Lower lobe of right lung (tissue), 2 donors: Measurements from ENCODE around the gene PLA2G2C. TPM values are rescaled to one million over a fixed set of nuclear protein-coding genes. Genes with fewer than 3 reads are reported as not detected.
"Not testable (repeated sequence)": the region's sequence is repeated elsewhere in the genome, so short reads cannot be mapped to it uniquely, and the experiment has no call there.

Experiments
- ATAC-seq, 2 donors: fragments of 200-7000 bp; cut with Tn5 transposase; one replicate each; pipeline ENCODE4 v1.9.1; 2020 to 2022; ENCODE audit warnings: mild to moderate bottlenecking in 2 of 2, moderate library complexity in 2 of 2
- DNase-seq: peaks from one replicate; pipeline ENCODE4 v3.0.0-alpha.2; 2020
- H3K27ac ChIP-seq: fragments of 200-600 bp; one replicate; pipeline ENCODE4 v1.8.0; 2022
- H3K27me3 ChIP-seq: fragments of 200-600 bp; one replicate; pipeline ENCODE4 v1.8.0; 2022; ENCODE audit warnings: low read depth
- H3K36me3 ChIP-seq: fragments of 200-600 bp; one replicate; pipeline ENCODE4 v1.8.0; 2022; ENCODE audit warnings: mild to moderate bottlenecking
- H3K4me1 ChIP-seq: fragments of 200-600 bp; one replicate; pipeline ENCODE4 v1.8.0; 2022
- H3K4me3 ChIP-seq: fragments of 200-600 bp; one replicate; pipeline ENCODE4 v1.8.0; 2022; ENCODE audit warnings: mild to moderate bottlenecking
- H3K9me3 ChIP-seq: fragments of 200-600 bp; one replicate; pipeline ENCODE4 v1.8.0; 2022
- CTCF ChIP-seq: fragments of 200-600 bp; IDR thresholded peaks from one replicate; pipeline ENCODE4 v1.8.0; 2022; ENCODE audit warnings: antibody characterized with exemption, mild to moderate bottlenecking
- intact Hi-C: fragments of 100-400 bp; cut with DNase I; formaldehyde crosslinking; loops from one replicate; pipeline ENCODE4 v1.11.0; 2022
- total RNA-seq: library from RNA; stranded (reverse); fragmentation: NEBNext Ultra II Directional; extraction: Animal tissue kit (Norgen Biotek cat#: 25700); gene quantifications from one replicate; pipeline ENCODE4 v1.2.1, GENCODE V29; 2021
- donor health status: DM: no; HTN: yes; CAD: no; lungs with severe emphysema.

The PLA2G2C gene
- total RNA-seq, 1 donor from 2014 or later: not detected

GRCh38 chr1:20136249-20136648 is 50.1 kb downstream of the PLA2G2C start:
- Histone ChIP-seq H3K27me3 (no peaks in the 10 kb centered on the region), H3K27ac (no peak overlapping the region), H3K4me1 (no peaks in the 10 kb centered on the region), H3K9me3 (no peaks in the 10 kb centered on the region), H3K36me3 (no peaks in the 10 kb centered on the region), H3K4me3 (no peak overlapping the region)
- intact Hi-C loops: no loop called here
- DNase-seq (no peak), ATAC-seq (no peak)
- TF ChIP-seq CTCF: no peak

- no peak for DNase-seq
- intact Hi-C loops: no loop called here
- Histone ChIP-seq H3K27ac (no peak overlapping the region), H3K4me3 (no peak overlapping the region), H3K4me1 (no peaks in the 10 kb centered on the region), H3K36me3 (no peaks in the 10 kb centered on the region), H3K9me3 (peaks cover under 1% of the 10 kb centered on the region), H3K27me3 (no peaks in the 10 kb centered on the region)
- TF ChIP-seq CTCF: no peak
- ATAC-seq: no peak
Measured at GRCh38 chr1:20134995-20135394, 51.3 kb downstream of the PLA2G2C start.

- intact Hi-C loops, DNase-seq, H3K36me3 ChIP-seq: not testable (repeated sequence)
Measured at GRCh38 chr1:20130518-20130917, 55.8 kb downstream of the PLA2G2C start.

GRCh38 chr1:20126806-20127440 is 59.4 kb downstream of the PLA2G2C start:
- peaks cover 16% of the 10 kb centered on the region for H3K4me1 ChIP-seq
- no peak overlapping the region for H3K4me3 ChIP-seq
- DNase-seq: no peak
- H3K27ac ChIP-seq: no peak overlapping the region
- intact Hi-C loops: no loop called here
- peak in 1 of 2 donors; percentile 9 for ATAC-seq
- no peaks in the 10 kb centered on the region for H3K27me3 ChIP-seq
- TF ChIP-seq CTCF: no peak
- no peaks in the 10 kb centered on the region for H3K36me3 ChIP-seq
- peaks cover 5% of the 10 kb centered on the region for H3K9me3 ChIP-seq

More at GRCh38 chr1:20130518-20130917, 55.8 kb downstream of the PLA2G2C start:
- not testable (repeated sequence) for H3K27me3 ChIP-seq, ATAC-seq, H3K27ac ChIP-seq, H3K9me3 ChIP-seq, H3K4me1 ChIP-seq, H3K4me3 ChIP-seq

- no peaks in the 10 kb centered on the region for H3K27me3 ChIP-seq
- H3K4me3 ChIP-seq: no peak overlapping the region
- H3K36me3 ChIP-seq: no peaks in the 10 kb centered on the region
- H3K27ac ChIP-seq: no peak overlapping the region
- peaks cover 5% of the 10 kb centered on the region for H3K9me3 ChIP-seq
- no peak for DNase-seq
- no peak for TF ChIP-seq CTCF
- peak; percentile 88 to 90 for ATAC-seq
- intact Hi-C loops: no loop called here
- peaks cover 16% of the 10 kb centered on the region for H3K4me1 ChIP-seq
Measured at GRCh38 chr1:20126041-20126805, 60.1 kb downstream of the PLA2G2C start.

- intact Hi-C loops: no loop called here
- H3K36me3 ChIP-seq: no peaks in the 10 kb centered on the region
- H3K4me1 ChIP-seq: peaks cover 16% of the 10 kb centered on the region
- H3K4me3 ChIP-seq: no peak overlapping the region
- TF ChIP-seq CTCF: no peak
- H3K27ac ChIP-seq: no peak overlapping the region
- no peak for ATAC-seq
- no peaks in the 10 kb centered on the region for H3K27me3 ChIP-seq
- no peak for DNase-seq
- peaks cover 5% of the 10 kb centered on the region for H3K9me3 ChIP-seq
Measured at GRCh38 chr1:20125100-20125499, 61.2 kb downstream of the PLA2G2C start.
